Sigmoid colon (tissue), 4 donors: ENCODE data around the gene RNF13.

ENCODE experiments used
- POLR2AphosphoS5 ChIP-seq, 4 donors: sonication (generic); formaldehyde crosslinking; IDR thresholded peaks; one replicate each; pipeline ENCODE4 v1.6.1; 2017; ENCODE audit warnings: antibody characterized with exemption in 4 of 4
- TF ChIP-seq, protein P1 (sequence below), 4 experiments: fragments of 450-650 bp in 3 of 4; fragments of 200-600 bp in 1 of 4; IDR thresholded peaks; one replicate each; pipeline ENCODE4 v1.5.1; 2016 to 2019; ENCODE audit warnings: antibody characterized with exemption in 4 of 4, mild to moderate bottlenecking in 3 of 4, moderate library complexity in 2 of 4

DNA sequence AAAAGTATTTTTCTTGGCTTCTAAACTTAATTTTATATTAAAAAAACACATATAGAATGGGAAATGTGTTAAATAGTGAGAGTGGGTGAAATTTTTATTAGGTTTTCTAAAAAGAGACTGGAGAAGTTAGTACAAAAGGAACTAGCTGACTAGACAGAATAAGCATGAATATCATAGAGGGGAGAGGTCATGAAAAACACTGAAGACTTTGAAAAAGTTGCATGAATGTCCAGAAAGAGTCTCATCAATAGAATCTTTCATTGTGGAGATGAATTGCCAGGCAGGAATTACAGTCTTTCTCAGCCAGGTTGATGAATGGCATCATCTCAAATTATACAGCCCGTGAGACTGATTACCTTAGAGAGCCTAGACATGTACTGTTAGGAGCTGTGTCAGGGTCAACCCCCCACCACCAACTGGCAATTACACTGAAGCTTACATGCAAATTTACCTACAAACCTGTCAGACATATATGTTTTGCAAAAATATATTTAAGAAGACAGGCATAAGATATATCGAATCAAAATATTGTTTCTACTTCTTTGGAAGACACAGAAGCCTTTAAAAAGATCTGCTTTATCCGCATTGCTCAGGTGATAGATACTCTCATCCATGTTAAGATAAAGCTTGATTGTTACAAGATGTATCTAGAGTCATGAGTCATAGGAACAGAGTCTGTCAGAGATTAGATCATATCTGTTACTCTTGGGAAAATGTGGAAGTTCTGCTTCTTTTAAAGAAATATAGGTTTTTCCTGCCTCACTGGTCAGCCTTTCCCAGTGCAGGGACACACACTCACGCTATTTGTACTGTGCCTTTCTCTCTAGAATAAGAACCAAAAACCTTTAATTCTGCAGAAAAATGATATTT lies 192.5 kb downstream of the RNF13 start:
- TF ChIP-seq, protein P1, sequence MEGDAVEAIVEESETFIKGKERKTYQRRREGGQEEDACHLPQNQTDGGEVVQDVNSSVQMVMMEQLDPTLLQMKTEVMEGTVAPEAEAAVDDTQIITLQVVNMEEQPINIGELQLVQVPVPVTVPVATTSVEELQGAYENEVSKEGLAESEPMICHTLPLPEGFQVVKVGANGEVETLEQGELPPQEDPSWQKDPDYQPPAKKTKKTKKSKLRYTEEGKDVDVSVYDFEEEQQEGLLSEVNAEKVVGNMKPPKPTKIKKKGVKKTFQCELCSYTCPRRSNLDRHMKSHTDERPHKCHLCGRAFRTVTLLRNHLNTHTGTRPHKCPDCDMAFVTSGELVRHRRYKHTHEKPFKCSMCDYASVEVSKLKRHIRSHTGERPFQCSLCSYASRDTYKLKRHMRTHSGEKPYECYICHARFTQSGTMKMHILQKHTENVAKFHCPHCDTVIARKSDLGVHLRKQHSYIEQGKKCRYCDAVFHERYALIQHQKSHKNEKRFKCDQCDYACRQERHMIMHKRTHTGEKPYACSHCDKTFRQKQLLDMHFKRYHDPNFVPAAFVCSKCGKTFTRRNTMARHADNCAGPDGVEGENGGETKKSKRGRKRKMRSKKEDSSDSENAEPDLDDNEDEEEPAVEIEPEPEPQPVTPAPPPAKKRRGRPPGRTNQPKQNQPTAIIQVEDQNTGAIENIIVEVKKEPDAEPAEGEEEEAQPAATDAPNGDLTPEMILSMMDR (IDR thresholded peaks at IDR 0.05) = no peak
- no peak for TF ChIP-seq POLR2AphosphoS5 (IDR thresholded peaks at IDR 0.05)
